LNCAP (cell line): ENCODE data around the gene CATSPERB.

Source experiments
- TF ChIP-seq, protein P1 (sequence below): fragments of 450-650 bp; IDR thresholded peaks from 2 replicates; pipeline ENCODE4 v1.5.1; 2017; ENCODE audit warnings: mild to moderate bottlenecking

The CATSPERB gene

GRCh38 chr14:91647856-91648255, 84.0 kb downstream of the CATSPERB start:
- TF ChIP-seq, protein P1, sequence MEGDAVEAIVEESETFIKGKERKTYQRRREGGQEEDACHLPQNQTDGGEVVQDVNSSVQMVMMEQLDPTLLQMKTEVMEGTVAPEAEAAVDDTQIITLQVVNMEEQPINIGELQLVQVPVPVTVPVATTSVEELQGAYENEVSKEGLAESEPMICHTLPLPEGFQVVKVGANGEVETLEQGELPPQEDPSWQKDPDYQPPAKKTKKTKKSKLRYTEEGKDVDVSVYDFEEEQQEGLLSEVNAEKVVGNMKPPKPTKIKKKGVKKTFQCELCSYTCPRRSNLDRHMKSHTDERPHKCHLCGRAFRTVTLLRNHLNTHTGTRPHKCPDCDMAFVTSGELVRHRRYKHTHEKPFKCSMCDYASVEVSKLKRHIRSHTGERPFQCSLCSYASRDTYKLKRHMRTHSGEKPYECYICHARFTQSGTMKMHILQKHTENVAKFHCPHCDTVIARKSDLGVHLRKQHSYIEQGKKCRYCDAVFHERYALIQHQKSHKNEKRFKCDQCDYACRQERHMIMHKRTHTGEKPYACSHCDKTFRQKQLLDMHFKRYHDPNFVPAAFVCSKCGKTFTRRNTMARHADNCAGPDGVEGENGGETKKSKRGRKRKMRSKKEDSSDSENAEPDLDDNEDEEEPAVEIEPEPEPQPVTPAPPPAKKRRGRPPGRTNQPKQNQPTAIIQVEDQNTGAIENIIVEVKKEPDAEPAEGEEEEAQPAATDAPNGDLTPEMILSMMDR, result no peak

DNA sequence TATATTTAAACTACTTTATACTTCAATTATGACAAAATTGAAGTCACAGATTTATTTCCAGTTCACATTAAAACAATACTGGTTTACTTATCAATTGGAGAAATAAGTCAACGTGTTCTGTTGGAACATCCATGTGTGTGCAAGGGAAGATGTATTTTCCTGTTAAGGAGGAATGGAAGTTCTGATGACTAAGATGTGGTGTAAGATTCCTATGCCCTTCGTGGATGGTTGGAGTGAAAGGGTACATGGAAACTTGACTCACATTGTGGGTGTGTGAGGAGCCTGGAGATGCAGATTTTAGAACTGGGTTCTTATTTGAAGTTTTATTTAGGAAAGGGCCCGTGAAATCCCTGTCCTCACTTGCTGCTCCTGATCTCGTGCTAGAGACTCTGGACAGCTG, 95.3 kb downstream of the CATSPERB start:
- TF ChIP-seq, protein P1, result no peak

- TF ChIP-seq, protein P1, result no peak
These were observed 107.1 kb downstream of the CATSPERB start for GRCh38 chr14:91624757-91625156.

DNA sequence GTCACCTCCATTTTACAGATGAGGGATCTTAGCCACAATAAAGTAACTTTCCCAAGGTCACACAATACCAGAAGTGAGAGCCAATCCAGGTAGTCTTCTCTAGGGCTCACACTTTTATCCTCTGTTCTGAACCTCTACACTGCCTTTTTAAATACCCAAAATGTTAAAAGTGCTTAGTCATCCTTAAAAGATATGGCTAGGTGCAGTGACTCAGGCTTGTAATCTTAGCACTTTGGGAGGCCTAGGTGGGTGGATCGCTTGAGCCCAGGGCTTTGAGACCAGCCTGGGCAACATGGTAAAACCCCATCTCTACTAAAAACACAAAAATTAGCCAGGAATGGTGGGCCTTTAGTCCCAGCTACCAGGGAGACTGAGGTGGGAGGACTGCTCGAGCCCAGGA, 117.7 kb downstream of the CATSPERB start:
- TF ChIP-seq, protein P1, result no peak

GRCh38 chr14:91613459-91614112, 118.3 kb downstream of the CATSPERB start:
- TF ChIP-seq, protein P1, result no peak

GRCh38 chr14:91611528-91611927, 120.4 kb downstream of the CATSPERB start:
- TF ChIP-seq, protein P1, result no peak

DNA sequence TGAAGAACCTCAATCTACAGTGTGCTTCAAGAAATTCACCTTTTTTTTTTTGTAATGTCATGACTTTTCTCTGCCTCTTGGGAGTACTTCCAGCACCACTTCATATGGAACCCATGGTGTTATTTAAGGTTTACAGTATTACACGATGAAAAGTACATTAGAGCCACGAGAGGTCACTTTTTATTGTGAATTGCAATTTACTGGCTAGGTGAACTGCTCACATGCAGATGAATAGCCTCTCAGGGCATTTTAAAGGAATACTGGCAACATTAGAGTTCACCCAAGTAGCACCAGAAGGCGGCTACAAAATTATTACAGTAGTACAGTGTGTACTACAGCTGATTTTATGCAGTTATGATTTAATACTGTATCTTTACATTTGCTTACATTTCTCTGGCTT, 122.7 kb downstream of the CATSPERB start:
- TF ChIP-seq, protein P1, result peak; percentile 13; the same call in 1 of the 2 replicates
